ENCODE results near the gene ARHGAP32.

ARHGAP32 gene

DNA sequence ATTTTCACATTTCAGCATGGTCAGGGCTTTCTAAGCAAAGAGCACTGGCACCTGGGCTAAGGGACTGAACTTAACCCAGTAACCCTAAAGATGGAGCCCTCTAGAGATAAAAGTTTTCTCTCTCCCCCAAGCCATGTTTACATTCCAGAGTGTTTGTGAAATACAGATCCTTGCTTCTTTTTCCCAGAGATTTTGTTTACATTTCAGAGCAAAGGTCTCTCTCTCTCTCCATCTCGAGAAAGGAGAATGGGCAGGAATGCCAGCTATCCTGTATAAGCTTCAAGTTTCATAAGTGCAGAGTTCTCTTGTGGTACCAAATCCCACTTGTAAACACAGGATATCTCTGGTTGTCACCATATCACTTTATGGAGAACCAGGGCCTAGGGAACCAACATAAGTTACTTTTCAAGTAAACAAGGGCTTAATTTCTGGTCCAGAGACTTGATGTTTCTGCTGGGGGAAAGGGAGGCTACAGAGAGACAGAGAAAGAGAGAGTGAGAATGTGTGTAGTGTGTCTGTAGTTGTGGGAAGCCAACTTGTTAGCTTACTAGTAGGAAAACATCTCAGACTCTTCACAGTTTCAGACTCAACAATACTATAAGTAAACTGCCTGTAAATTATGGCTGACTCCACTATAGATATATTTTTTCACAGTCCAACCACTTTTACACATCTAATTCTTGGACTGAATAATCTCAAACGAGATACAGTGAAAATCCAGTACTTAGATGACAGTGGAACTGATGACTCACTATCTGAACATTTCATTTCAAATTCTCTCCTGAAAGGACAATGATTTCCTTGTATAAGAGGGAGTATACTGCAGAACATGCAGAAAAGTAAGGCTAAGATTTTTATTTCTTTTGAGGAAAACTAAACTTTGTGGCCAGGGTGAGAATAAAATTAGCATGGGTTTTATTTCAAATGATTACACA is 76.2 kb downstream of the ARHGAP32 start:
- DNase-seq (ENCODE audit: low read depth, low spot score): peak; percentile 65

DNA sequence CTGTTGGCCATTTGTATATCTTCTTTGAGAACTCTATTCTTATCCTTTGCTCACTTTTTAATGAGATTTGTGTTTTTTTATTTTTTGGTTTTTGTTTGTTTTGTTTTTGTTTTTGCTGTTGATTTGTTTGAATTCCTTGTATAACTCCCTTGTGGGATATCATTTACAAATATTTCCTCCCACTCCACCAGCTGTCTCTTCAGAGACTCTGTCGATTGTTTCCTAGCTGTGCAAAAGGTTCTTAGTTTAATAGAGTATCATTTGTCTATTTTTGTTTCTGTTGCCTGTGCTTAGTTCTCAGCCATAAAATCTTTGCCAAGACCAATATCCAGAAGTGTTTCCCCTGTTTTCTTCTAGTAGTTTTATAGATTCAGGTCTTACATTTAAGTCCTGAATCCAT is 82.4 kb downstream of the ARHGAP32 start:
- no peak for DNase-seq (ENCODE audit: low read depth, low spot score)

DNA sequence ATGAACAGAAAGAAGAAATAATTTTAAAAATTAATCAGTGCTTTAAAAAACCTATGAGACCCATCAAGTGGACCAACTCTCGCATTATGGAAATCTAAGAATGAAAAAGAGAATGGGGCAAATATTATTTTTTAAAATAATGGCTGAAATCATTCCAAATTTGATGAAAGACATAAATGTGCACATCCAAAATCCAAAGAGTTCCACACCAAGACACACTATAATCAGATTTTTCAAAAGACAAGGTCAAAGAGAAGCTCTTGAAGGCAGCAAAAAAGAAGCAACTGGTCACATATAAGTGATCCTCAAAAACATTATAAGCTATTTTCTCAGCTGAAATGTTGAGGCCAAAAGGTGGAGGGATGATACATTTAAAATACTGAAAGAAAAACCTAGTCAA is 85.3 kb downstream of the ARHGAP32 start:
- DNase-seq (ENCODE audit: low read depth, low spot score): no peak

DNA sequence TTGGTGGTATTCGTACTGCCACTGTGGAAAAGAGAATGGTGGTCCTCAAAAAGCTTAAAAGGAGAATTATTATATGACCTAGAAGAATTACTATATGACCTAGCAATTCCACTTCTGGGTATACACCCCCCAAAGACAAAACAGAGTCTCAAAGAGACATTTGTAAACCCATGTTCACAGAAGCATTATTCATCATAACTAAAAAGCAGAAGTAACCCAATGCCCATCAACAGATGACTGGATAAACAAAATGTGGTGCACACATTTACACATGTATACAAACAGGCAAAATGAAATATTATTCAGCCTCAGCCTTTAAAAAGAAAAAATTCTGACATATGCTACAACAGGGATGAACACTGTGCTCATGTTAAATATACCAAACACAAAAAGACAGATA is 89.4 kb downstream of the ARHGAP32 start:
- DNase-seq (ENCODE audit: low read depth, low spot score): no peak

DNA sequence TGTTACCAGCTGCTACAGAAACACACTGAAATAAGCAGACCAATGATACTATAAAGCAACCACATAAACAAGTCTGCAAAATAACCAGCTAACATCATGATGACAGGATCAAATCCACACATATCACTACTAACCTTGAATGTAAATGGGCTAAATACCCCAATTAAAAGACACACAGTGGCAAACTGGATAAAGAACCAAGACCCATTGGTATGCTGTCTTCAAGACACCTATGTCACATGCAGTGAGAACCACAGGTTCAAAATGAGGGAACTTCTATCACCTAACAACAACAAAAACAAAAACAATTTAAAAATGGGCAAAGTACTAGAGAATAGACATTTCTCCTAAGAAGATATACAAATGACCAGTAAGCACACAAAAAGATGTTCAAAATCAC is 89.9 kb downstream of the ARHGAP32 start:
- no peak for DNase-seq (ENCODE audit: low read depth, low spot score)

DNA sequence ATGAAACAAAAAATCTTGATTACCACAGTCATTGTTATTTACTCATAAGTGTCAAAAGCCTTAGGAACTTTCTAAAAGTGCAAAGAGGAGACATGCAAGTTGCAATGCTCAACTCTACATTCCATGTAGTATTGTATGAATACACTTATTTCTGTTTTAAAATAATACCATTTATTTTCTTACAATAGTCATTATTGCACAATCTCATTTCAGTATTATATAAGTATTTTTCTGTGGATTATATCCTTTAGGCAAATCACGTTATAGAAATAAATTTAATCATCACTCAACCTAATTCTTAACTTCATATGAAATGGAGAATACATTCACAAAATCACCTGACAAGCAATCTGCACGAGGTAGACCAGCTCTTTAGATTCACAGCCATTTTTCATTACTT is 98.8 kb downstream of the ARHGAP32 start:
- no peak for DNase-seq (ENCODE audit: low read depth, low spot score)

DNA sequence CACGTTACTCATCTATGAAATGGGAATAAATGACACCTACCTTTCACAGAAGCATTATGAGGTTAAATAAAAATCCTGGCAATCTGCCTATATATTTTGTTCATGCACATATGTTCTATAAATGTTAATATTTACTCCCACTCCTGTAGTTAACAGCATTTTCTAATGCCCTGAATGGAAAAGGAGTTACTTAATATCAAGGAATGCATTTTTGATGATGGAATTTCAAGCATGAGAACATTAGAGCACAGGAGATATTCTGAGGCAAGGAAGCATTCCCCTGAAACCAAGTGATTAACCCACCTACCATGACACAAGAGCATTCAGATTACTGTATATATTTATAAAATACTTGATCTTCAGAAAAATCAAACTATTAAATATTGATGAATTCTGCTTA is 102.1 kb downstream of the ARHGAP32 start:
- DNase-seq (ENCODE audit: low read depth, low spot score): peak; percentile 54

DNA sequence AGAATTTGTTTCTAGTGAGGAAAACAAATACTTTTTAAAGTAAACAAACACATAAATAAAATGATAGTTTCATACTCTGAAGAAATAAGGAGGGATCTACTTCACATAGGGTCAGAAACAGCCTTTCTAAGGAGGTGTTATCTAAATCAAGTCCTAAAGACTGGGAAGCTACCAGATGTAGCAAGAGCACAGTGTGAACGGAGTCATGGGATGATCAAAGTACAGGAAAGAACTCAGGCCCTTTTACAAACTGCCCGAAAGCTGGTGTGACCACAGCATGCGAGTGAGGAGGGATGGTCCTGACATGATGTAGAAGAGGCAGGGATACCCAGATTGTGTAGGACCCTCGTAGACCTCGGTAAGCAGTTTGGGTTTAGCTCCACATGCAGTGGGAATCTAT is 102.8 kb downstream of the ARHGAP32 start:
- no peak for DNase-seq (ENCODE audit: low read depth, low spot score)

DNA sequence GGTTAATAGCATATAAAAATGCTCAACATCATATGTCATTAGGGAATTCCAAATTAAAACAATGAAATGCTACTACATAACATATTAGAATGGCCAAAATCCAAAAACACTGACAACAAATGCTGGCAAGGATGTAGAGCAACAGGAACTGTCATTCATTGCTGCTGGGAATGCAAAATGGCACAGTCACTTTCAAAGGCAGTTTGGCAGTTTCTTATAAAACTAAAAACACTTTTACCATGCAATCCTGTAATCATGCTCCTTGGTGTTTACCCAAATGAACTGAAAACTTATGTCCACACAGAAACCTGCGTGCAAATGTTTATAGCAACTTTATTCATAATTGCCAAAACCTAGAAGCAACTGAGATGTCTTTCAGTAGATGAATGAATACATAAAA is 105.1 kb downstream of the ARHGAP32 start:
- no peak for DNase-seq (ENCODE audit: low read depth, low spot score)

DNA sequence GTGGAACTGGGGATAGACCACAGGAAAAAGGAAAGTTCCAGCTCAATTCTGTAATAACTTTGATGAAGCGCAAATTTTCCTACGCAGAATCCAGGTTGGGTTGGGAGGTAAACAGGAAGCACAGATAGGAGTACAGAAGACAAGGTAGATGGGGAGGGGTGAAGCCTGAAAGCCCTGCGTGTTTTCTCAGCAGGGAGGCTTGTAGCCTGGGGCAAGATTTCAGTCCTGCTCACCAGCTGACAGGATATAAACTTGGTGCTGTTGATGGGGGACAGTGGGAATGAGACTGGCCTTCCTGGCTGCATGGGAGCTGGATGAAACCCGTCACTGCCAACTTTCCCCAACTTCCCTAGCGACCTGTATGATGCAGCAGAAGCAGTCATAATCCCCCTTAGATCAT is 114.9 kb downstream of the ARHGAP32 start:
- no peak for DNase-seq (ENCODE audit: low read depth, low spot score)

DNA sequence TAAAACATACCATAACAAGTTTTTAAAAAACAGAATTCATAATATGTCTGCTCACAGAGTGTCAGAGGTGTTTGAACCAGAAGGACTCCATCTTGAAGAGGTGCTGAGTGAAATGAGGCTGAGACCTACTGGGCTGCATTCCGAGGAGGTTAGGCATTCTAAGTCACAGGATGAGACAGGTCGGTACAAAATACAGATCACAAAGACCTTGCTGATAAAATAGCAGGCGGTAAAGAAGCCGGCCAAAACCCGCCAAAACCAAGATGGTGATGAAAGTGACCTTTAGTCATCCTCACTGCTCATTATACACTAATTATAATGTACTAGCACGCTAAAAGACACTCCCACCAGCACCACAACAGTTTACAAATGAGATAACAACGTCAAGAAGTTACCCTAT is 116.4 kb downstream of the ARHGAP32 start:
- DNase-seq (ENCODE audit: low read depth, low spot score): no peak

DNA sequence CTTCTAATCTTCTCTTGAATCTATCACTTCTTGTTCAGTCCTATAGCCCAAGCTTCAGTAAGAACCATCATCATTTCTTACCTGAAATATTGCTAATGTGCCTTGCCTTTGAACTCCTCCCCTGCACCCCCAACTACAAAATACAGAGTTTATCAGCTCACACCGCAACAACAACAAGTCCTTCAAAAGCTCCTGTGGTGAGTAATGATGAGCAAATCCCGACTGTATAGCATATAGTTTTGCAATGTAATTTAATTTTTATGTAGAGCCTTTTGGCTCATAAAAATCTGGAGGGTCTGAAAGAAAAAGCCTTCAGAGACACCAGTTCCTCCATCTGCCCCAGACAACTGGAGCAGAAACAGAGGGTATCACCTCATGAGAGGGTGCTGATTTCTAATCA is 124.7 kb downstream of the ARHGAP32 start:
- DNase-seq (ENCODE audit: low read depth, low spot score): no peak

DNA sequence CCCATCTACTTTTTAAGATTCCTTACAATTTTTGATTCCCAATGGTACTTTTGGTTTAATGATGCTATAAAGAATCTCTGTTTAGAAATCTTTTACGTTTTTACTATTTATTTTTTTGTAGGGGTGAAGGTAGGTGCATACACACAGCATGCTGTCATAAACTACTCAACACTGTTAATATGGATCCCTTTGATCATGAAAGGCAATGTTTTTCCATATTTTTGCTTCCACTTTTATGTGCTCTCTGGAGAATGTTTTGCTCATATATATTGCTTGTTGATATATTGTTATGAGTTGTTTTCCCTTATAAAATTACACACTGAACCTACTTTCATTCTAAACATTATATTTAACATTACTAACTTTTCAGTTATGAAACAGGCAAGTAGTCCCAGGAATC is 125.9 kb downstream of the ARHGAP32 start:
- DNase-seq (ENCODE audit: low read depth, low spot score): no peak

DNA sequence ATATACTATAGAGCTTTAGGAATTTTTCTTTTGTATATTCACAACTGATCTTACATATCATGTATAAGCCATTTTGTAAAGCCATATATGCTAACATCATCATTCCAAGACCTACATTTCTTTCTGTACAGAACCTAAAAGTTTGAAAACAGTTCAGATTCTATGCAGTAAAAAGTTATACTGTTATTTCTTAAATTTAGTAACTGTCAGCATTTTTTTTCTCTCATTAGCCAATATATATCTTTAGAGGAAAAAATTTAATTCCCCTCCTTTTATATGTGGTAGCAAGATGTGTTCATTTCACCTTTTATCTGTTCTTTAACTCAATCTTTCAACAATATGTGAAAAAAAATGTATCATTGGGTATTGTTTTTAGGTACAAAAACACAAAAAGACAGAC is 129.0 kb downstream of the ARHGAP32 start:
- DNase-seq (ENCODE audit: low read depth, low spot score): no peak

DNA sequence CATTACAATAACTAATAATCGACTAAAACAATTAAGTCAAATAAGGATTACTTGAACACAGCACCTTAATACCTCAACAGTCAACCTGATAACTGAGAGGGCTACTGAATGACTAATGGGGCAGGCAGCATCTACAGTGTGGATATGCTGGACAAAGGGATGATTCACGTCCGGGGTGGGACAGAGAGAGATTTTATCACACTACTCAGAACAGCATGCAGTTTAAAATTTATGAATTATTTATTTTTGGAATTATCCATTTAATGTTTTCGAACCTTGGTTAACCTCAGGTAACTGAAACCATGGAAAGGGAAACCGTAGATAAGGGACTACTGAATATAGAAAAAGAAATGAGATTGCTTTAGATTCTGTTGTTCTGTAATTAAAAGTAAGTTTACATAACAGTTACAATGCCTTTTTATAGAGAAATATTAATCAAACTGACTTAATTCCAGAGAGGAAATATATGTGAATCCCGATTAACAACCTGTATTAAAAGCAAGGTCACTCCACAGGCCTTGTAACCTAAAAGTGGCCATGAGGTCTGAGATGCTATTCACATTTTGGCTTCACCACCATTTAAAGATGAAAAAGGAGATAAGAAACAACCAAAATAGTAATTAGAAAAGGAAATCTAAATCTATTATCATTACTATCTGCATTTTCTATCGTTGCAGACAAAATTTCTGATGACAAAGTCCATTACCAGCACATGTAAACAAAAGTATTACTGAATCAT is 130.5 kb downstream of the ARHGAP32 start:
- DNase-seq (ENCODE audit: low read depth, low spot score): peak; percentile 41

DNA sequence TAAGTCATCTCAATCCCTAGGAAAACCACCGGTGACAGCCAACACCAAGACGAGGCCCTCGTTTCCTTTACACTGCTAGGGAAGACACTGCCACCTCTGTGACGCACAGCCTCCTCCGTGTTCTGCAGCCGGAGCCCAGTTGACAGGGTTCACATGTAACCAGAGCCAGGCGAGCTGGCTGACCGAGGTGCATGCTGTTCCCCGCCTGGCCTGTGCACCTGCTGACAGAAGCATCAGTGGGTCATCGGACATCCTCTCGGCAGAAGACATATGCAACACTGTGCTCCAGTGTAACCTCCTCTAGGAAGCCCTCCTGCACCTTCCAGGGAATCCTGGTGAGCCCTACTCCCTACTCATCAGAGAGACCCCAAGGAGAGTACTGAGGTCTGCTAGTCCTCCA is 135.2 kb downstream of the ARHGAP32 start:
- DNase-seq (ENCODE audit: low read depth, low spot score): no peak

DNA sequence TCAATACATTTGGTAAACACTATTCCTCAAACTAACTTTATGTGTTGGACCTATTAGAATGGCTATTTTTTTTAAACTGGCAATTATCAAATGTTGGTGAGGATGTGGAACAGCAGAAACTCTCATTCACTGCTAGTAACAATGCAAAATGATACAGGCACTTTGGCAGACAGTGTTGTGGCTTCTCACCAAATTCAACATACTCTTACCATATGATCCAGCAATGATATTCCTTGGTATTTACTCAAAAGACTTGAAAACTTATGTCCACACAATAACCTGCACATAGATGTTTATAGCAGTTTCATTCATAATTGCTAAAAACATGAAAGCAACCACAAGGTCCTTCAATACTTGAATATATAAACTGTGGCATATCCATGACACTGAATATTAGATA is 136.9 kb downstream of the ARHGAP32 start:
- no peak for DNase-seq (ENCODE audit: low read depth, low spot score)

DNA sequence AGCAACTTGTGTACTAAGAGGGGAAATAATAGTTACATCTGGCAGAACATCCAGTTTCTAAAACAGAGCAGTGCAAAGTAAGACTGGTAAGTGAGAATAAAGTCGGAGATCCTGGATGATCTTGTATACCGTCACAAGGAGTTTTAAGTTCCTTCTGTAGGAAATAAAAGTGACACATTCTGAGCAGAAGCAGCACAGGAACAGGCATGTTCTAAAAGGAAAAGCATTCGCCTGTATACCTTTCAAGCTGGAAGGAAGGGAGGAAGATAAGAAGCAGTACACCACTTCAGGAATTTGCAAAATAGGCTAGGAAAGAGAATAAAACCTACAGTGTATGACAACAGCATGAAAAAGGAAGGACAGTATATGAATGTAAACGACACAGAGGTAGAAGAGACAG is 143.2 kb downstream of the ARHGAP32 start:
- no peak for DNase-seq (ENCODE audit: low read depth, low spot score)

DNA sequence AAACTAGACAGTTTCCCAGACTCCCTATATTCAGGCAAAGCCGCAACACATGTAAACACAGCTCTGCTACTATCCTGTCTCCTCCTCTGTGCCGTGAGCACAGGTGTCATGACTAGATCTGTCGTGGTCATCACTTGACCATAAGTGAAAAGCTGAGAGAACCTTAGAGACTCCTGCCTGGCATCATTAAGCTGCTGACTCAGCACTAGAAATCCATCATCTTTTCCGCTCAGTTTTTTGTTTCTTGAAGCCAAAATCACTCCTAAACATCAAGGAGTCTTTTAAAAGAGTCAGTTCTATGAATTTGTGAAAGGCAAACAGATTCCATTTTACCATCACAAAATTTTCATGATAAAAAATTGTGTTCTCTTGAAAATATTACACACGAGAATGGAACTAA is 147.0 kb downstream of the ARHGAP32 start:
- DNase-seq (ENCODE audit: low read depth, low spot score): no peak

DNA sequence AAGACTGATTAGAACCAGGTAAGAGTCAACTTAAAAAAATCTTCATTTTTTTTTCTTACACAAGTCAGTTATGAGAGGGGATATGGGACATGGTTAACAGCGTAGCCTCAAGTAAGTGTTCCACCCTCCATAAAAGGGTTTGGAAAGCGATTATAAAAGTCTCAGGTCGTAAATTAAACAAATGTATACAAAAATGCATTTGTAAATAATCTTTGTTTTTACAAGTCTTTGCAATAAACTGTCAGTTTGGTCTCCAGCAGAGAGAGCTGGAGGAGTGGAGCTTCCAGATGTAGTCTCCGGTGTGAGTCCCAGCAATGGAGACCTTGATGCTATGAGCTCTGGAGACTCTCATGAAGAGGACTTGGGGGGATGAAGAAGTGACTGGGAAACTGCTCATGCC is 149.6 kb downstream of the ARHGAP32 start:
- DNase-seq (ENCODE audit: low read depth, low spot score): no peak

DNA sequence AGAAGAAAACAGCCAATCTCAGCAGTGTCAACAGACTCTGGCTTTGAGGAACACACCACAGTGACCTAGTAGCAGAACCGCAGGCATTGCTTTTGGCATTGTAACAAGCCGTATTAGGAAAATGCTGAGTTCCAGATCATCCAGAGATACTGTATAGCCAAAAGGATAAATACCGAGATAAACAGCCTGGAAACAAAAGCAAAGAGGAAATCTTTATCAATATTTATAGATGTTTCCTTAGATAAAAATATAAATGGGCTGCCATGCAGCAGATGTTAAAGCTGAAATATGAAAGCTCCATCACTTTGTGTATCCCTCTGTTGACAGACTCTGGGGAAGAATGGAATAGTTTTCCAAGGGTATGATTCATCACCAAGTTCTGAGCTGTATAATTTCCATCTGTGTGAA is 150.5 kb downstream of the ARHGAP32 start:
- no peak for DNase-seq (ENCODE audit: low read depth, low spot score)

DNA sequence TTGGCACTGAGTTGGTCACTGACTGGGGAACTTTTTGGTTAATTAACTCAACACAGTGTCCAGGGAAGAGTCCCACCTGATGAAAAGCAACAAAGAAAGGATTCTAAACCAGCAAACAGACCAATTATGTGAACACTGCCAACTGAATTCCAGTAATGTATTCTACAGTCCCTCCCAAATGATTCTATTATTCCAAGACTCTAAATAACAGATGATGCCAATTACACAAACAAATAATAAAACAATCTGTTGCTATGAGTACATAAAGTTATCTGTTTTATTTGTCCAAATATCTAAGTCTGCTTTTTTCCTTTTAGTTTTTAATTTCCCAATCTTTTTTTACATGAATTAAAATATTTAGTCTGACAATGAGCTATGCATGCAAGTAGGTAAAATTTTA is 151.2 kb downstream of the ARHGAP32 start:
- DNase-seq (ENCODE audit: low read depth, low spot score): no peak

DNA sequence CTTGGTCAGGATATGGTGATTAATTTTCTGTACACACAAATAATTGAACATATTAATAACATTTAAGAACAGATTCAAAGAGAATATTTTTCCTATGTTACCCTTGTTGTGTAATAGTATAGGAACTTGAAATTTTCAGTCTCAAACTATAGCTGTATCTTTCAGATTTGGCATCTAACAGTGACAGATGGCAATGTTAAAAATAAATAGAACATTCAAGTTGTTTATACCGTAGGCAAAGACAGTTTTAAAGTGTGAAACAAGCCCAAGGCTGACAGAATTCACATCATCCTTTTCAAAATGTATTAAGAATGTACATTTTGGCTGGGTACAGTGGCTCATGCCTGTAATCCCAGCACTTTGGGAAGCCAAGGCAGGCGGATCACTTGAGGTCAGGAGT is 156.9 kb downstream of the ARHGAP32 start:
- DNase-seq (ENCODE audit: low read depth, low spot score): no peak

Data from astrocyte of the hippocampus (primary cell).